ENCODE results near the gene CFC1.
"Not testable (repeated sequence)": the region's sequence is repeated elsewhere in the genome, so short reads cannot be mapped to it uniquely, and the experiment has no call there.

The CFC1 gene

DNA sequence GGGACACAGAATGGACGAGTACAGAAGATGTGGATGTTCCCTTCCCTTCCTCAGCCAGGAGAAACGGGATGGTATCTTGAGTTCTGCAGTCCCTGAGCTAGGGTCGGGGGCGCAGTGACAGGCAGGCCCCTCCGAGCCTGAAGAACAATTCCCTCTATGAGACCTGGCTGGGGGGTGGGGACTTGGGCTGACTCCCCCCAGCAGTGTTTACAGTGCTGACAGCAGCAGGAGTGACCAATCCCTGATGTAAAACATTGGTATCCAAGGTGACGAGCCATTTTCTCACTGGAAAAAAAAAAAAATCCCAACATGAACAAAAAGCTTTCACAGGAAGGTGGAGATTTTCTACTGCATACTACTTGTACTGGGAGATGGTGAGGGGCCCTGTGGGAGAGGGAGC is at the start of gene CFC1:
CFC1 (minus strand) TSS at position 183 of the 400 bp plus-strand sequence. CDS start 288 bp downstream, outside the sequence.
- not testable (repeated sequence) for DNase-seq (ENCODE audit: extremely low spot score, insufficient read length, low read depth); FAIRE-seq

- DNase-seq (ENCODE audit: extremely low spot score, insufficient read length, low read depth); FAIRE-seq: not testable (repeated sequence)
These were observed 42.3 kb upstream of the CFC1 start for GRCh38 chr2:130641688-130642087.

DNA sequence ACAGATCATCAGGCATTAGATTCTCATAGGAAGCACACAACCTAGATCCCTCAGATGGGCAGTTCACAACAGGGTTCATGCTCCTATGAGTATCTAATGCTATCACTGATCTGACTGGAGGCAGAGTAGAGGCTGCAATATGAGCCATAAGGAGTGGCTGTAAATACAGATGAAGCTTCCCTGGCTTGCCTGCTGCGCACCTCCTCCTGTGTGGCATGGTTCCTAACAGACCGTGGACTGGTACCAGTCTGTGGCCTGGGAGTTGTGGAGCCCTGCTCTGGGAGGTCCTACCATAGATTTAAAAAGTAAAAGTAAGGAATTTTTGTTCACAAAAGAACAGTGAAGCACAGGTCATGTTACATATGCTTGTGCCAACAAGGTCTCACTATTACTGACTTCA is 39.6 kb upstream of the CFC1 start:
- FAIRE-seq; DNase-seq (ENCODE audit: extremely low spot score, insufficient read length, low read depth): not testable (repeated sequence)

DNA sequence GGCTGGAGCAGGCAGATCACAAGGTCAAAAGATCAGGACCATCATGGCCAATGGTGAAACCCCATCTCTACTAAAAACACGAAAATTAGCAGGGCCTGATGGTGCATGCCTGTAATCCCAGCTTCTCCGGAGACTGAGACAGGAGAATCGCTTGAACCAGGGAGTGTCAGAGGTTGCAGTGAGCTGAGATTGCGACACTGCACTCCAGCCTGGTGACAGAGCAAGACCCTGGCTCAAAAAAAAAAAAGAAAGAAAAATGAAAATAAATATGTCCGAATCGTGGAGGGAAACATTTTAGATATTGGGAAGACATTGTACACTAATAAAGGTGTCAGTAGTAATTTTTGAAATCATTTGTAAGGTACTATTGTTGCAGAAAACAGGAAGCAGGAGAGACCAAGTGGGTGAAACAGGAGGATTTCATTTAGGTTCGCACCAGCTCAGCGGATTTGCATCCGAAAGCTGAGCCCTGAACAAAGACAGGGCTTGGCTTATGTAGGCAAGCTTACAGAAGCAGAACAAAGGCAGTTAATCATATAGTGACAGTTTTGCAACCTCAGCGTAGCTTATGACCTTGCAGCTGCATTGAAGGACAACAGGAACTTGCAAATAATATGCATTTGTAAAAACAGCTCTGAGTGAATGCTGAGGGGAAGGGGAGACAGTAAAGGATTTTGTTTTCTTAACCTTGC is 29.6 kb upstream of the CFC1 start:
- not testable (repeated sequence) for FAIRE-seq; DNase-seq (ENCODE audit: extremely low spot score, insufficient read length, low read depth)

DNA sequence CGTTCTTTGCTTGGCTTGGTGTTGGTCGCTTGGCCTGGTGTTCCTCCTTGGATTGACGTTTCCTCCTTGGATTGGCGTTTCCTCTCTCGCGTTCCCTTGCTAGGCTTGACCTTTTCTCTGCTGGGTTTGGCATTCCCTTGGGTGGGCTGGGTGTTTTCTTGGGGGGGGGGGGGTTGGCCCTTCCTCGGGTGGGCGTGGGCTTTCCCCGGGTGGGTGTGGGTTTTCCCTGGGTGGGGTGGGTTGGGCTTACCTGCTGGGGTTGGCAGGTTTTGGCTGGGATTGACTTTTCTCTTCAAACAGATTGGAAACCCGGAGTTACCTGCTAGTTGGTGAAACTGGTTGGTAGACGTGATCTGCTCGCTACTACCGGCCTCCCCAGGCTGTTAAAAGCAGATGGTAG is 11.8 kb upstream of the CFC1 start, which contains the start of gene POTEJ:
POTEJ (plus strand) TSS at position 301 of the 400 bp plus-strand sequence; CDS start at position 394, 93 bp downstream.
- DNase-seq (ENCODE audit: extremely low spot score, insufficient read length, low read depth); FAIRE-seq: not testable (repeated sequence)

DNA sequence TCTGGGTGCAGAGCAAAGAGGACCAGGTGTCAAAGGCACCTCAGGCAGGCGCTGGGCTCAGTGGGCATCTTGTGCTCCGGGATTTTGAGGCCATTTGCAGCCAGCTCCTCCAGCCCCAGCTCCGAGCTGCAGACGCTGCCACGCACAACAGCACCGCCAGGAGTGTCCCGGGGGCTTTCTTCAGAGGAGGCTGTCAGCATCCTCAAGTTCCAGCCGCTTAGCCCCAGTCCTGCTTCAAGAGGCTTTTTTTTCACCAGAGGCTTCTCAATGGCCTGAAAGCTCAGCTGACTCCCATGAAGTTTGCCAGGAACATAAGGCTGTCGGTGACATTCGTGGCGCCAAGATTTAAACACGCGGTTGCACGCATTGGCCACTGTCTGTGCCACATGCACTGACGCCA is 11.1 kb upstream of the CFC1 start:
- not testable (repeated sequence) for DNase-seq (ENCODE audit: extremely low spot score, insufficient read length, low read depth); FAIRE-seq

GRCh38 chr2:130609002-130609920 is 9.9 kb upstream of the CFC1 start:
- not testable (repeated sequence) for DNase-seq (ENCODE audit: extremely low spot score, insufficient read length, low read depth); FAIRE-seq

DNA sequence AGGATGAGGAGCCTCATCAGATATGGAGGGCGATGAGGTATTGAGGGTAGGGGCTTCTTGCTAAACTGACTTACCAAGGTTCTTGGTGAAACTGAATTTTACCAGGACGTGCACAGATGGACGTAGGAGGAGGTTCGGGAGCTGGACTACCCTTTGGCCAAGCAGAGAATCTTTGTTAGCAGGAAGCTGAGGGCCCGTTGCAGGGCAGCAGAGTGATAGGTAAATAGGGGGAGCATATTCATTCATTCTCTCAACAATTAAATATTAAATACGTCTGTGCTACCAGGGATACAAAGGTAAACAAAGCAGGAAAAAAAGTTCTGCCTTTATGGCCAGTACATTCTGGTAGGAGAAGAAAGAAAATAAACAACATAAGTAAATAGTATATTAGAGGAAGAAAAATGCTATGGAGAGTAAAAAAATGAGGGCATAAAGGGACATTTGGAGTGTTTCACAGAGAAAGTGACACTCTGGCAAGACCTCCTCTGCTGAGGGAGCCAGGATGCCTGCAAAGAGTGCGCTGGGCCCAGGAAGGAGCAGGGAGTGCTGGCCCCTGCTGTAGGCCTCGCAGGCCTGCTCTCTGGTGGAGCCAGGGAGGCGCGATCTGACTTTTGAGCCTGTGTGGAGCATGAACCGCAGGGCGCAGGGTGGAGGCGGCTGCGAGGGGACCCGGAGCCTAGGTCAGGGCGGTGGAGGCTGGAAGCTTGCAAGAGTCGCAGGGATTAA is 9.1 kb upstream of the CFC1 start:
- not testable (repeated sequence) for DNase-seq (ENCODE audit: extremely low spot score, insufficient read length, low read depth); FAIRE-seq

DNA sequence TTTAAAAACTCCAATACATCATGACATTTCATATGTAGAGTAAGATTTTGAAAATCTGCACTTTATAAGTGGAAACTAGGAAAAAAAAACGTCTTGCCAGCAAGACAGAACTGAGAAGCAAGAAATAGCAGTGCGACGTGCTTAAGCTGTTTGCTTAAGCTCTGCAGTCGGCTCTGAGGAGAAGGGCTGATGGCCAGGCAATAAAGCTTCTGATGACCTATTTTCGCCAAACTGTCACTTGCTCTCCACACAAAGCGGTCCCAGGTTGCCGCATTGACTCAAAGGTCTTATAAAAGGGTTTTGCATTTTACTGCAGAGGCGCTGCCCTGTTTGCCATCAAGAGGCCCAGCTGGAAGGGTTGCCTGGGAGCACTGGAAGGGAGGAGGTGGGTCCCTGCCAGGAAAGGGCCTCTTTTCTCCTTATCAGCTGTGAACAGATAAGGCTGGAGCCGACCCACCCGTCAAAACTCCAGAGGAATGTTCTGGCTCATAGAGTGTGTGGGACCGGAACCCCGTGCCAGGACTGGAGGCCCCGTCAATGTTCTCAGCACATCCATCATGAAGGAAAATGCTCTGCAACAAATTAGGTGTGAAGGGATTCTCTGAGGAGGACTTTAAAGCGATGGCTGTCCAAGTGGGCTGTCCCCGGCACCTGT is 2.4 kb upstream of the CFC1 start:
- DNase-seq (ENCODE audit: extremely low spot score, insufficient read length, low read depth); FAIRE-seq: not testable (repeated sequence)

DNA sequence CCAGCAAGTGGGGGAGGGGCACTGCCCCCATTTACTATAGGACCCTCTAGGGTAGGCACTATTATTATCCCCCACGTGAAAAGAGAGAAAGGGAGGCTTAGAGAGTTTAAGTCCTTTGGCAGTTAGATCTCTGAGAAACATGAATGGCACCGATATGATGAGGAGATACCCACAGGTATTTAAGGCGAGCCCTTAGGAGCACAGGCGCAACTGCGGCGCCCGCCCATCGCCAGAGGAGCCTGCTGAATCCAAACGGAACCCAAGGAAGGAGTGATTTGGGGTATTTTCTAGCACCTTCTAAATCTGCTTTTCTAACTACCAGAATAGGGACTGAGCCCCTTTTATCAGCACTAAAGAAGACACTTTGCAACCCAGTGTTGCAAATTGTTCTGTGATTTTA is 551 bp upstream of the CFC1 start:
- not testable (repeated sequence) for FAIRE-seq; DNase-seq (ENCODE audit: extremely low spot score, insufficient read length, low read depth)

DNA sequence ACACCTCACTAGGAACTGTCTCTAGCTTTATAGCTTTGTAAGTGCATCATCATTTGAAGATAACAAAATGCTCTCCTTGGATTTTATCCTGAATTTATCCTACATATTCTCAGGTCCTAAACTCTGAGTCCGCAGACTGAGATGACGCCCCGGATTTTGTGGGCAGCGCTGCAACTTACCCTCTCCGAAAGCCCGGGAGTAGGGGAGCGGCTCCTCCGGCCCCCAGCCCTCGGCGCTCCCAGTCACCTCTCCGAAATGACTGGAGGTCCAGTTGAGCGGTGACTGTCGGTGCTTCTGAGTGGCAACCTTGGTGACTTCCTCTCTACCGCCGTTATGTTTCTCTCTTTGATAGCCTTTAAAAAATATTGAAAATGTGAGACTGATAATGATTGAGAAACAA is 912 bp downstream of the CFC1 start:
- FAIRE-seq = not testable (repeated sequence)

DNA sequence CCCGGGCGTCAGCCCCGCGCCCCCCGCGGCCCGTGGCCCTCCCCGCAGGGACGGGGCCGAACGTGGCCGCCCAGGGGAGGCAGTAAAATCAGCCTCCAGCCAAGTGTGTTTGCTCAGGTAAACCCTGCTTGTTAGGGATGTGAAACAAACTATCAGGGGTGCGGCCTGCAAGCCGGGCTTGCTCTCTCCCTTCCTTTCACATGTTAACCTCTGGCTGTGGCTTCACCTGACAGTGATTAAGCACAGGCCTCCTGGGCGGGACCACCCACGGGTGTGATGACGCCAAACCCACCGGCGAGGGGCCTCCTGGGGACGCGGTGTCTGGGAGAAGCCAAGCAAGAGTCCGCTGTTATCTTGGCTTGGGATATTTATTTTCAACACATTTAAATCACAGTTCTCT is 1.4 kb downstream of the CFC1 start:
- DNase-seq (ENCODE audit: extremely low spot score, insufficient read length, low read depth); FAIRE-seq: not testable (repeated sequence)

More for the DNA sequence above, 912 bp downstream of the CFC1 start:
- DNase-seq (ENCODE audit: extremely low spot score, insufficient read length, low read depth) = not testable (repeated sequence)

DNA sequence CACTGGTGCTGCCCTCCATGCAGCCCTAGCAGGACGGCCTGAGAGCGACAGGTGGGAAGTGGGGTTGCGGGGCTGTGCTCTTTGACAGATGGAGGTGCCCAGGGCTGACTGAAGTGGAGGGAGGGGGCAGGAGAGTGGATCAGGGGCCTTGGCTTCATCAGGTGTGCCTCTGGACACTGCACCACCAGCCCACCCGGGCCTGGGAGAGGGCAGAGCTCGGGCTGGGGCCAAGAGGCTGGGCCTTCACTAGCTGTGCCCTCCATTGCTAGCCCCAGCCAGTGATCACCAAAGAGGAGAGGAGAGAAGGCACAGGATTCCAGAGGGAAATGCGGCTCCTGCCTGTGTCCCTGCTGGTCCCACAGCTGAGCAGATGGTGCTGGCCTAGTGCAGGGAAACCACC is 2.6 kb downstream of the CFC1 start:
- not testable (repeated sequence) for FAIRE-seq

DNA sequence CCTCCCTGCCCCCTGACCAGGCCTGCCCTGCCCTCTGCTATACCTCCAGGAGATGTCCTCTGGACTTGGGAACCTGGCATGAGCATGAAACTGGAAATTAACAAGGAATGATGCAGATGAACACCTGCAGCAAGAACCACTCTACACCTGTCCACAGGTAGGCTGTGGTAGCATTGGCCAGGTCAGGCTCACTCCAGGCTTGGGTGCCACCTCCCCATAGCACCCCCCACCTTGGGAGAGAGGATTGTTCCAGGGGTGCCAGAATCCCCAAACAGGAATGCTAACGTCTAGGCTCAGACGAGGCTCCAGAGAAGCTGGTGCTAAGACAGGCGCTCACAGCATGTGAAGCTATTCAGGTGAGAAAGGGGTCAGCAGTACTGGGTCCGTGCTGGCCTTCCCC is 5.4 kb downstream of the CFC1 start:
- FAIRE-seq; DNase-seq (ENCODE audit: extremely low spot score, insufficient read length, low read depth): not testable (repeated sequence)

More for the DNA sequence above, 2.6 kb downstream of the CFC1 start:
- DNase-seq (ENCODE audit: extremely low spot score, insufficient read length, low read depth) = not testable (repeated sequence)

GRCh38 chr2:130592791-130593414 is 6.5 kb downstream of the CFC1 start:
- not testable (repeated sequence) for DNase-seq (ENCODE audit: extremely low spot score, insufficient read length, low read depth); FAIRE-seq

DNA sequence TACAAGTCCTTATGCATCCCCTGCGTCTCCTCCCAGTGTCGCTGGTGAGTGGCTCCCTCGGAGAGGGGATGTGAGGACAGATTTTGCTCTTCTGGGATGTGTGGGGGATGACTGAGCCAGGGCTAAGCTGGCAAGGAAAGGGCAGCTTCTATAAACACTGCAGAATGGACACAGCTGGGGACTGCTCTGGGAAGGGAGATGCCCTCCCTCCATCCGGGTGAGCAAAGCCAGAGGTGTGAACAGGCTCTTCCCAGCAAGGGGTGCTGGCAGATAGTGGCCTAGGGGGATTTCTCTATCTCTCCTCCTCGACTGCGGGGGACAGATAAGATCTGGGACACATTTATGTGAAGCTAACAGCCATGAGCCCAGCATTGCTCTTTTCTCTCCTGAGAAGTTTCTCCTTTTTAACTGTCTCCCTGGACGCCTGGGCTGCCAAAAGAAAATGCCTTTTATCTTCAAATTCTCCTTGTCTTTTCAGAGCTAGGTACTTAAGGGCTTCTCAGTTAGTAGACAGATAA is 8.5 kb downstream of the CFC1 start:
- not testable (repeated sequence) for DNase-seq (ENCODE audit: extremely low spot score, insufficient read length, low read depth); FAIRE-seq

- DNase-seq (ENCODE audit: extremely low spot score, insufficient read length, low read depth); FAIRE-seq: not testable (repeated sequence)
These were observed 9.1 kb downstream of the CFC1 start for GRCh38 chr2:130590170-130590841.

All from GM18507 (cell line).